ENCODE results near the gene NFIX. TPM values are rescaled to one million over a fixed set of nuclear protein-coding genes. Genes with fewer than 3 reads are reported as not detected.

Gene NFIX
- total and polyA plus RNA-seq, 2 of the 13 experiments (the other 11 are each of a cell fraction or from before 2014, with no cell fraction given) = 3.4 to 5.4 TPM

DNA sequence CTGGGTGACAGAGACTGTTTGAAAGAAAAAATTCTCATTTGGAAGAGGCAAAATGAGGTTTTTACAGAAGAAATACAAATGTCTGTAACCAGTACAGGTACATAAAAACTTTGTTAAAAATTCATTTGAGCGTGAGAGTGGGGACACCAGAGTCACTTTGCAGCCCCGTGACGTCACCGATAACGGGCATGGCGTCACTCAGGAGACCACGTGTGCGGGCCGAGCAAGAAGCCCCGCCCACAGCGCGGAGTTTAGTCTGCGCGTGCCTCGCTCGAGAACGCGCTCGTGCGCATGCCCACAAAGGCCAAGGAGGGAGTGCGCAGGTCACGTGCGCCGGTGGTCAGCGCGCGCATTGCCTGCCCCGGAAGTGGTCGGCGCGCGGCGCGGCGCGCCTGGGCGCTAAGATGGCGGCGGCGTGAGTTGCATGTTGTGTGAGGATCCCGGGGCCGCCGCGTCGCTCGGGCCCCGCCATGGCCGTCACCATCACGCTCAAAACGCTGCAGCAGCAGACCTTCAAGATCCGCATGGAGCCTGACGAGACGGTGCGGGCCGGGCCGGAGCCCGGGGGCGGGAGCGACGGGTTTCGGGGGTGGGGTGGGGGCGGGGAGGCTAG lies 49.7 kb upstream of the NFIX start, which contains the start of gene RAD23A (continued):
- TF ChIP-seq MLXIP (CRISPR knock-in tag; IDR thresholded peaks at IDR 0.05; ENCODE audit: borderline replicate concordance) (no peak), TEF (CRISPR knock-in tag; IDR thresholded peaks at IDR 0.05) (peak; percentile 71; the same call in 1 of the 2 replicates), TARDBP (CRISPR knock-in tag; IDR thresholded peaks at IDR 0.05) (no peak; the same call in 1 of the 2 replicates), TEAD2 (CRISPR knock-in tag; IDR thresholded peaks at IDR 0.05) (no peak), HNRNPL (IDR thresholded peaks at IDR 0.05; ENCODE audit: low read depth, low read length) (0 out of 2 replicates have a peak, but pooled peaks have one; percentile 8), KAT8 (CRISPR knock-in tag; IDR thresholded peaks at IDR 0.05) (peak; percentile 95), FLYWCH1 (CRISPR knock-in tag; IDR thresholded peaks at IDR 0.05) (no peak), ZNF614 (CRISPR knock-in tag; IDR thresholded peaks at IDR 0.05; ENCODE audit: borderline replicate concordance) (peak; percentile 70), LBX2 (CRISPR knock-in tag; IDR thresholded peaks at IDR 0.05; ENCODE audit: borderline replicate concordance) (peak; percentile 68; the same call in 1 of the 2 replicates), HDAC1 (CRISPR knock-in tag; IDR thresholded peaks at IDR 0.05) (peak; percentile 96), FOXK1 (CRISPR knock-in tag; IDR thresholded peaks at IDR 0.05; ENCODE audit: borderline replicate concordance, low read depth) (peak; percentile 75), KLF6 (CRISPR knock-in tag; IDR thresholded peaks at IDR 0.05) (peak; percentile 82), TCF7 (IDR thresholded peaks at IDR 0.05; ENCODE audit: low read depth) (no peak), ZNF383 (CRISPR knock-in tag; IDR thresholded peaks at IDR 0.05; ENCODE audit: borderline replicate concordance) (no peak; the same call in 1 of the 2 replicates), TAF15 (IDR thresholded peaks at IDR 0.05; ENCODE audit: low read depth, low read length, poor library complexity, severe bottlenecking) (peak; percentile 76), FOXO4 (CRISPR knock-in tag; conservative IDR thresholded peaks at IDR 0.05) (no peak), MYC (CRISPR knock-in tag; IDR thresholded peaks at IDR 0.05; ENCODE audit: borderline replicate concordance) (peak; percentile 99), SAP130 (CRISPR knock-in tag; IDR thresholded peaks at IDR 0.05; ENCODE audit: low read depth) (peak; percentile 90), MED13 (CRISPR knock-in tag; IDR thresholded peaks at IDR 0.05) (no peak), TP53 (CRISPR knock-in tag; conservative IDR thresholded peaks at IDR 0.05) (peak; percentile 80; the same call in 1 of the 2 replicates)
- TF ChIP-seq, protein P1, sequence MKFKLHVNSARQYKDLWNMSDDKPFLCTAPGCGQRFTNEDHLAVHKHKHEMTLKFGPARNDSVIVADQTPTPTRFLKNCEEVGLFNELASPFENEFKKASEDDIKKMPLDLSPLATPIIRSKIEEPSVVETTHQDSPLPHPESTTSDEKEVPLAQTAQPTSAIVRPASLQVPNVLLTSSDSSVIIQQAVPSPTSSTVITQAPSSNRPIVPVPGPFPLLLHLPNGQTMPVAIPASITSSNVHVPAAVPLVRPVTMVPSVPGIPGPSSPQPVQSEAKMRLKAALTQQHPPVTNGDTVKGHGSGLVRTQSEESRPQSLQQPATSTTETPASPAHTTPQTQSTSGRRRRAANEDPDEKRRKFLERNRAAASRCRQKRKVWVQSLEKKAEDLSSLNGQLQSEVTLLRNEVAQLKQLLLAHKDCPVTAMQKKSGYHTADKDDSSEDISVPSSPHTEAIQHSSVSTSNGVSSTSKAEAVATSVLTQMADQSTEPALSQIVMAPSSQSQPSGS (CRISPR knock-in tag; IDR thresholded peaks at IDR 0.05) = peak; percentile 97
- TF ChIP-seq, protein P2, sequence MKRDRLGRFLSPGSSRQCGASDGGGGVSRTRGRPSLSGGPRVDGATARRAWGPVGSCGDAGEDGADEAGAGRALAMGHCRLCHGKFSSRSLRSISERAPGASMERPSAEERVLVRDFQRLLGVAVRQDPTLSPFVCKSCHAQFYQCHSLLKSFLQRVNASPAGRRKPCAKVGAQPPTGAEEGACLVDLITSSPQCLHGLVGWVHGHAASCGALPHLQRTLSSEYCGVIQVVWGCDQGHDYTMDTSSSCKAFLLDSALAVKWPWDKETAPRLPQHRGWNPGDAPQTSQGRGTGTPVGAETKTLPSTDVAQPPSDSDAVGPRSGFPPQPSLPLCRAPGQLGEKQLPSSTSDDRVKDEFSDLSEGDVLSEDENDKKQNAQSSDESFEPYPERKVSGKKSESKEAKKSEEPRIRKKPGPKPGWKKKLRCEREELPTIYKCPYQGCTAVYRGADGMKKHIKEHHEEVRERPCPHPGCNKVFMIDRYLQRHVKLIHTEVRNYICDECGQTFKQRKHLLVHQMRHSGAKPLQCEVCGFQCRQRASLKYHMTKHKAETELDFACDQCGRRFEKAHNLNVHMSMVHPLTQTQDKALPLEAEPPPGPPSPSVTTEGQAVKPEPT (CRISPR knock-in tag; IDR thresholded peaks at IDR 0.05; ENCODE audit: low read depth) = no peak
